Psoas muscle (tissue), 8 donors: ENCODE results near the gene HOXC4. TPM values are rescaled to one million over a fixed set of nuclear protein-coding genes. Genes with fewer than 3 reads are reported as not detected.
"Not testable (repeated sequence)": the region's sequence is repeated elsewhere in the genome, so short reads cannot be mapped to it uniquely, and the experiment has no call there.

Source experiments
- ATAC-seq, 4 donors: fragments of 200-7000 bp; cut with Tn5 transposase; one replicate each; pipeline ENCODE4 v1.9.1; 2020; ENCODE audit warnings: moderate library complexity in 3 of 4, mild to moderate bottlenecking in 2 of 4
- DNase-seq, 2 donors: peaks; one replicate each; pipeline ENCODE4 v3.0.0-alpha.2; 2020
- H3K27ac ChIP-seq: fragments of 200-600 bp; one replicate; pipeline ENCODE4 v1.8.0; 2022
- H3K27me3 ChIP-seq, 3 donors: fragments of 200-600 bp in 1 of 3; one replicate each; pipeline versions ENCODE4 v1.6.1 to v1.8.0; 2013 to 2022; ENCODE audit warnings: low read length in 2 of 3, mild to moderate bottlenecking in 2 of 3, moderate library complexity in 1 of 3; ENCODE audit not compliant: insufficient read depth in 3 of 3
- H3K36me3 ChIP-seq, 2 donors: fragments of 200-600 bp in 1 of 2; one replicate each; pipeline versions ENCODE4 v1.6.1 to v1.8.0; 2013 to 2022; ENCODE audit warnings: low read depth in 1 of 2, mild to moderate bottlenecking in 1 of 2, moderate library complexity in 1 of 2; ENCODE audit not compliant: insufficient read depth in 1 of 2
- H3K4me1 ChIP-seq: fragments of 200-600 bp; one replicate; pipeline ENCODE4 v1.8.0; 2022
- H3K4me3 ChIP-seq: fragments of 200-600 bp; one replicate; pipeline ENCODE4 v1.8.0; 2022; ENCODE audit warnings: mild to moderate bottlenecking
- H3K9me3 ChIP-seq: fragments of 200-600 bp; one replicate; pipeline ENCODE4 v1.8.0; 2022
- WGBS, 3 donors: extraction: QIAGEN DNeasy Blood & Tissue Kit; methylation state at CpG; one replicate each; pipeline versions ENCODE4 v1.1.6 to v1.1.7; 2013; 5-methylcytosine and 5-hydroxymethylcytosine counted together
- intact Hi-C, 2 donors: fragments of 100-400 bp; cut with DNase I; formaldehyde crosslinking; loops; one replicate each; pipeline versions ENCODE4 v1.11.0 to v1.14.2; 2022
- polyA plus RNA-seq, 3 donors: library from polyadenylated mRNA; stranded (reverse); fragments of 200-250 nt; gene quantifications; one replicate each; pipeline ENCODE4 v1.2.3, GENCODE V29; 2013
- total RNA-seq, 4 donors: library from RNA; stranded (reverse); fragmentation: NEBNext Ultra II Directional in 2 of 4; extraction: Animal tissue kit (Norgen Biotek cat#: 25700) in 2 of 4; gene quantifications; one replicate each; pipeline versions ENCODE4 v1.2.1 to v1.2.4, GENCODE V29; 2021 to 2023
- donor health status: healthy with polysubstance abuse.
- donor health status: DM: no; HTN: no; CAD: no; lungs with moderate emphysema.
- donor health status: Bipolar disorder and iron deficiency.
- donor health status: healthy.
- donor health status: DM: yes; HTN: yes; CAD: no.
- donor health status: DM: no; HTN: no; CAD: no.
- donor health status: DM: no; HTN: no; CAD: no.
- donor health status: DM: yes; HTN: yes; CAD: no.

Gene HOXC4
- total and polyA plus RNA-seq, 7 donors, result 0.72 to 4.7 (median 1.6) TPM

- WGBS, 3 donors, result 89 to 92% (median 90%) methylated on average over 6 of the region's 6 CpGs
- ATAC-seq, intact Hi-C loops, H3K4me3 ChIP-seq, H3K4me1 ChIP-seq, H3K9me3 ChIP-seq, H3K36me3 ChIP-seq, H3K27ac ChIP-seq, H3K27me3 ChIP-seq, DNase-seq: not testable (repeated sequence)
Observed at GRCh38 chr12:54100588-54100987, 47.0 kb downstream of the HOXC4 start.

- H3K27ac ChIP-seq, H3K36me3 ChIP-seq, intact Hi-C loops, H3K4me3 ChIP-seq, ATAC-seq, H3K4me1 ChIP-seq, H3K9me3 ChIP-seq, DNase-seq: not testable (repeated sequence)
- 78 to 85% (median 78%) methylated on average over 5 to 6 of the region's 6 CpGs for WGBS, 3 donors
- peaks cover 0 to 12% (median 0%) of the 10 kb centered on the region in 3 donors for H3K27me3 ChIP-seq
Observed at GRCh38 chr12:54102223-54102622, 48.6 kb downstream of the HOXC4 start.

GRCh38 chr12:54103827-54104226 is 50.2 kb downstream of the HOXC4 start:
- H3K36me3 ChIP-seq, DNase-seq, H3K4me3 ChIP-seq, intact Hi-C loops, ATAC-seq, H3K9me3 ChIP-seq, H3K4me1 ChIP-seq, H3K27ac ChIP-seq: not testable (repeated sequence)
- 68 to 82% (median 73%) methylated on average over 1 of the region's 1 CpG for WGBS, 3 donors
- H3K27me3 ChIP-seq, result peaks cover 0 to 15% (median 0%) of the 10 kb centered on the region in 3 donors

Other genes with a start within 250 kb of the HOXC4 start
- not detected for gene HOXC13, start 115.0 kb upstream of the HOXC4 start, total RNA-seq
- under 1 TPM in 1 of 3 donors, not detected in 2; 0.23 TPM for gene HOXC13, start 115.0 kb upstream of the HOXC4 start, polyA plus RNA-seq
- gene HOXC12, start 98.9 kb upstream of the HOXC4 start, total RNA-seq, result not detected
- under 1 TPM in 2 of 3 donors, not detected in 1; under 0.01 to 0.01 TPM for gene HOXC12, start 98.9 kb upstream of the HOXC4 start, polyA plus RNA-seq
- gene HOXC11, start 80.7 kb upstream of the HOXC4 start, total RNA-seq, result under 1 TPM in 2 of 4 donors, not detected in 2; 0.34 to 0.82 TPM
- gene HOXC11, start 80.7 kb upstream of the HOXC4 start, polyA plus RNA-seq, result 1 to 10 TPM in 1 of 3 donors, under 1 TPM in 2; 0.66 to 2.2 (median 0.95) TPM
- gene HOTAIR, start 78.9 kb upstream of the HOXC4 start, total RNA-seq, result under 1 TPM in 1 of 4 donors, not detected in 3; 0.53 TPM
- gene HOTAIR, start 78.9 kb upstream of the HOXC4 start, polyA plus RNA-seq, result under 1 TPM in 2 of 3 donors, not detected in 1; 0.23 to 0.25 TPM
- 10 to 100 TPM in 2 of 4 donors, 1 to 10 TPM in 2; 3.0 to 79.4 (median 34.3) TPM for gene HOXC10, start 68.7 kb upstream of the HOXC4 start, total RNA-seq
- gene HOXC10, start 68.7 kb upstream of the HOXC4 start, polyA plus RNA-seq, result 100 to 1,000 TPM in 1 of 3 donors, 10 to 100 TPM in 2; 43.4 to 129 (median 74.1) TPM
- 10 to 100 TPM in 2 of 4 donors, 1 to 10 TPM in 2; 6.4 to 14.6 (median 9.2) TPM for gene HOXC9, start 53.7 kb upstream of the HOXC4 start, total RNA-seq
- gene HOXC9, start 53.7 kb upstream of the HOXC4 start, polyA plus RNA-seq, result 10 to 100 TPM in 2 of 3 donors, 1 to 10 TPM in 1; 8.8 to 31.1 (median 16.4) TPM
- gene HOXC8, start 44.9 kb upstream of the HOXC4 start, total RNA-seq, result 10 to 100 TPM in 1 of 4 donors, 1 to 10 TPM in 3; 6.7 to 10.2 (median 9.0) TPM
- gene HOXC8, start 44.9 kb upstream of the HOXC4 start, polyA plus RNA-seq, result 1 to 10 TPM; 1.6 to 8.8 (median 3.3) TPM
- gene HOXC6, start 25.4 kb upstream of the HOXC4 start, total RNA-seq, result 10 to 100 TPM in 2 of 4 donors, 1 to 10 TPM in 2; 5.2 to 23.6 (median 12.5) TPM
- gene HOXC6, start 25.4 kb upstream of the HOXC4 start, polyA plus RNA-seq, result 1 to 10 TPM; 2.2 to 9.5 (median 4.7) TPM
- gene HOXC5, start 20.8 kb upstream of the HOXC4 start, total RNA-seq, result 1 to 10 TPM in 2 of 4 donors, under 1 TPM in 2; 0.25 to 3.3 (median 1.1) TPM
- under 1 TPM; 0.03 to 0.58 (median 0.04) TPM for gene HOXC5, start 20.8 kb upstream of the HOXC4 start, polyA plus RNA-seq
- 10 to 100 TPM; 16.4 to 25.7 (median 19.7) TPM for gene SMUG1, start 135.2 kb downstream of the HOXC4 start, total RNA-seq
- 10 to 100 TPM; 28.2 to 49.2 (median 36.5) TPM for gene SMUG1, start 135.2 kb downstream of the HOXC4 start, polyA plus RNA-seq
- gene CBX5, start 226.3 kb downstream of the HOXC4 start, total RNA-seq, result 10 to 100 TPM; 12.1 to 19.3 (median 16.4) TPM
- gene CBX5, start 226.3 kb downstream of the HOXC4 start, polyA plus RNA-seq, result 1 to 10 TPM; 5.2 to 9.3 (median 8.4) TPM
- gene HNRNPA1, start 226.9 kb downstream of the HOXC4 start, total RNA-seq, result 100 to 1,000 TPM; 282 to 601 (median 458) TPM
- 100 to 1,000 TPM; 310 to 826 (median 453) TPM for gene HNRNPA1, start 226.9 kb downstream of the HOXC4 start, polyA plus RNA-seq
- 1 to 10 TPM in 1 of 4 donors, under 1 TPM in 3; 0.30 to 1.6 (median 0.50) TPM for gene NFE2, start 247.2 kb downstream of the HOXC4 start, total RNA-seq
- under 1 TPM; 0.10 to 0.26 (median 0.18) TPM for gene NFE2, start 247.2 kb downstream of the HOXC4 start, polyA plus RNA-seq